K562 (cell line): ENCODE results near the gene EME2.

Experiments used
- ELF1 ChIP-seq: fragments of 200-800 bp; sonication (Bioruptor generic); IDR thresholded peaks from 2 replicates; pipeline ENCODE4 v1.6.1; 2016; ENCODE audit warnings: missing genetic modification characterization, missing compliant biosample characterization
- TF ChIP-seq, protein P1 (sequence below), 2 experiments: fragments of 450-650 bp in 1 of 2; sonication (generic) in 1 of 2; formaldehyde crosslinking in 1 of 2; IDR thresholded peaks in 1 of 2; conservative IDR thresholded peaks in 1 of 2; 2 replicates each; pipeline versions ENCODE4 v1.6.1 to v1.8.1; 2016 to 2023; ENCODE audit warnings: mild to moderate bottlenecking in 2 of 2, moderate library complexity in 2 of 2, inconsistent platforms in 1 of 2, missing genetic modification reagents in 1 of 2

DNA sequence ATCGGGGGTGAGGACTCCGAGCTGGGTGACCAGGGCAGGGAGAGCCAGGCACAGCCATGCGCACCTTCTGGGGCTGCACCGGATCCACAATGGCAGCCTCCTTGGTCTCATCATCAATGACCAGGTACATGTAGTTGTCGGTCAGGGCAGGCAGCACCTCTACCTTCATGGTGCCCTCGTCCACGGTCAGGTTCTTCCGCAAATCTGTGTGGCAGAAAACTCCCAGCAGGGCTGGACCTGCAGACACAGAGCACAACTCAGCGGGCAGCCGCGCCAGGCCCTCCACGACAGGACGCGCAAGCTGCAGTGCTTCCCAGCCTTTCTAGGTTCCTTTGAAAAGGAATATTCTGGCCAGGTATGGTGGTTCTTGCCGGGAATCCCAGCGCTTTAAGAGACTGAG is 50.2 kb downstream of the EME2 start:
- TF ChIP-seq ELF1 (tag): no peak
- TF ChIP-seq, protein P1, sequence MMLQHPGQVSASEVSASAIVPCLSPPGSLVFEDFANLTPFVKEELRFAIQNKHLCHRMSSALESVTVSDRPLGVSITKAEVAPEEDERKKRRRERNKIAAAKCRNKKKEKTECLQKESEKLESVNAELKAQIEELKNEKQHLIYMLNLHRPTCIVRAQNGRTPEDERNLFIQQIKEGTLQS (IDR thresholded peaks at IDR 0.05): no peak
- TF ChIP-seq, protein P1 (CRISPR knock-in tag; conservative IDR thresholded peaks at IDR 0.05): no peak
